Neural cell (in vitro differentiated cells): ENCODE data around the gene GPC5. TPM values are rescaled to one million over a fixed set of nuclear protein-coding genes. Genes with fewer than 3 reads are reported as not detected.

Source experiments
- H2AFZ ChIP-seq: fragments of 200-600, 300-800 bp; sonication (generic), shearing (Covaris generic); 2 replicates; pipeline ENCODE4 v1.6.0; 2014; ENCODE audit warnings: low read depth, mild to moderate bottlenecking, antibody characterized with exemption, low read length, moderate library complexity
- H3F3A ChIP-seq: fragments of 200-600 bp; shearing (Covaris generic); 2 replicates; pipeline ENCODE4 v1.6.1; 2016; ENCODE audit warnings: mild to moderate bottlenecking, moderate library complexity, mixed read lengths, antibody characterized with exemption, low read length; ENCODE audit not compliant: insufficient read depth, poor library complexity, severe bottlenecking
- H3K27ac ChIP-seq: fragments of 200-600, 300-800 bp; sonication (generic), shearing (Covaris generic); 2 replicates; pipeline ENCODE4 v1.5.1; 2014; ENCODE audit warnings: mild to moderate bottlenecking, low read length, moderate library complexity
- H3K27me3 ChIP-seq: fragments of 300-800, 200-600 bp; sonication (generic), shearing (Covaris generic); 2 replicates; pipeline ENCODE4 v1.6.0; 2014; ENCODE audit warnings: mild to moderate bottlenecking, low read depth, low read length, moderate library complexity; ENCODE audit not compliant: insufficient read depth
- H3K36me3 ChIP-seq: fragments of 300-800, 200-600 bp; sonication (generic), shearing (Covaris generic); 2 replicates; pipeline ENCODE4 v1.5.1; 2014; ENCODE audit warnings: mild to moderate bottlenecking, antibody characterized with exemption, low read length, moderate library complexity; ENCODE audit not compliant: insufficient read depth
- H3K4me2 ChIP-seq: fragments of 300-800, 200-600 bp; sonication (generic), shearing (Covaris generic); 2 replicates; pipeline ENCODE4 v1.6.0; 2014; ENCODE audit warnings: mild to moderate bottlenecking, low read length
- H3K4me3 ChIP-seq: fragments of 300-800, 200-600 bp; sonication (generic), shearing (Covaris generic); 2 replicates; pipeline ENCODE4 v1.5.1; 2014; ENCODE audit warnings: mild to moderate bottlenecking, low read length, moderate library complexity
- H3K79me2 ChIP-seq: fragments of 200-600 bp; shearing (Covaris generic); replicated peaks from 2 replicates; pipeline ENCODE4 v1.6.0; 2014; ENCODE audit warnings: mild to moderate bottlenecking, low read length, moderate library complexity; ENCODE audit not compliant: insufficient read depth
- H3K9ac ChIP-seq: fragments of 300-800, 200-600 bp; sonication (generic), shearing (Covaris generic); 2 replicates; pipeline ENCODE4 v1.6.1; 2016; ENCODE audit warnings: mild to moderate bottlenecking, low read length, mixed read lengths
- H3K9me2 ChIP-seq: fragments of 200-600 bp; shearing (Covaris generic); 2 replicates; pipeline ENCODE4 v1.6.1; 2016; ENCODE audit warnings: mild to moderate bottlenecking, low read length, mixed read lengths; ENCODE audit not compliant: insufficient read depth
- H3K9me3 ChIP-seq: fragments of 200-600, 300-800 bp; sonication (generic), shearing (Covaris generic); 2 replicates; pipeline ENCODE4 v1.6.1; 2016; ENCODE audit warnings: mild to moderate bottlenecking, mixed run types, low read length, moderate library complexity, mixed read lengths
- H4K20me1 ChIP-seq: fragments of 200-600 bp; shearing (Covaris generic); 2 replicates; pipeline ENCODE4 v1.6.1; 2016; ENCODE audit warnings: mild to moderate bottlenecking, mixed run types; ENCODE audit not compliant: insufficient read depth
- EP300 ChIP-seq: fragments of 450-650 bp; conservative IDR thresholded peaks from 2 replicates; pipeline ENCODE4 v1.6.1; 2014; ENCODE audit warnings: antibody characterized with exemption, mild to moderate bottlenecking, moderate library complexity; ENCODE audit not compliant: poor library complexity, severe bottlenecking
- EZH2 ChIP-seq: fragments of 200-600, 300-800 bp; shearing (Covaris generic), sonication (generic); IDR thresholded peaks from 2 replicates; pipeline ENCODE4 v1.6.1; 2014; ENCODE audit warnings: antibody characterized with exemption, low read length, borderline replicate concordance, mild to moderate bottlenecking; ENCODE audit not compliant: insufficient read depth, poor library complexity, severe bottlenecking
- MXI1 ChIP-seq: fragments of 450-650 bp; conservative IDR thresholded peaks from 2 replicates; pipeline ENCODE4 v1.6.1; 2014; ENCODE audit warnings: antibody characterized with exemption, mild to moderate bottlenecking; ENCODE audit not compliant: poor library complexity, severe bottlenecking
- POLR2AphosphoS5 ChIP-seq: IDR thresholded peaks from 2 replicates; pipeline ENCODE4 v1.6.1; 2012
- RAD21 ChIP-seq: fragments of 450-650 bp; conservative IDR thresholded peaks from 2 replicates; pipeline ENCODE4 v1.6.1; 2014; ENCODE audit warnings: antibody characterized with exemption, mild to moderate bottlenecking, moderate library complexity
- SMC3 ChIP-seq: fragments of 450-650 bp; conservative IDR thresholded peaks from 2 replicates; pipeline ENCODE4 v1.6.1; 2014; ENCODE audit warnings: antibody characterized with exemption, mild to moderate bottlenecking, moderate library complexity; ENCODE audit not compliant: poor library complexity
- TAF1 ChIP-seq: IDR thresholded peaks from 2 replicates; pipeline ENCODE4 v1.6.1; 2012; ENCODE audit warnings: low read depth
- polyA plus RNA-seq: library from polyadenylated mRNA; depleted of rRNA; stranded (reverse); fragments of >200 nt; gene quantifications from 2 replicates; pipeline ENCODE4 v1.2.3, GENCODE V29; 2014
- TF ChIP-seq, protein P1 (sequence below): IDR thresholded peaks from 2 replicates; pipeline ENCODE4 v1.6.1; 2012; ENCODE audit warnings: borderline replicate concordance
- TF ChIP-seq, protein P2 (sequence below): fragments of 450-650 bp; IDR thresholded peaks from 2 replicates; pipeline ENCODE4 v1.5.1; 2014; ENCODE audit warnings: antibody characterized with exemption, mild to moderate bottlenecking, moderate library complexity; ENCODE audit not compliant: poor library complexity, severe bottlenecking

GPC5 gene
- polyA plus RNA-seq, 1 donor from 2014 or later, result 5.0 TPM

- no peak overlapping the region for H2AFZ ChIP-seq
- no peaks in the 10 kb centered on the region for H4K20me1 ChIP-seq
- peak overlapping the region; percentile 61 for H3K27ac ChIP-seq
- TF ChIP-seq RAD21 (no peak), EZH2 (no peak), POLR2AphosphoS5 (no peak), EP300 (no peak), TAF1 (no peak), SMC3 (no peak), MXI1 (no peak)
- TF ChIP-seq, protein P1, sequence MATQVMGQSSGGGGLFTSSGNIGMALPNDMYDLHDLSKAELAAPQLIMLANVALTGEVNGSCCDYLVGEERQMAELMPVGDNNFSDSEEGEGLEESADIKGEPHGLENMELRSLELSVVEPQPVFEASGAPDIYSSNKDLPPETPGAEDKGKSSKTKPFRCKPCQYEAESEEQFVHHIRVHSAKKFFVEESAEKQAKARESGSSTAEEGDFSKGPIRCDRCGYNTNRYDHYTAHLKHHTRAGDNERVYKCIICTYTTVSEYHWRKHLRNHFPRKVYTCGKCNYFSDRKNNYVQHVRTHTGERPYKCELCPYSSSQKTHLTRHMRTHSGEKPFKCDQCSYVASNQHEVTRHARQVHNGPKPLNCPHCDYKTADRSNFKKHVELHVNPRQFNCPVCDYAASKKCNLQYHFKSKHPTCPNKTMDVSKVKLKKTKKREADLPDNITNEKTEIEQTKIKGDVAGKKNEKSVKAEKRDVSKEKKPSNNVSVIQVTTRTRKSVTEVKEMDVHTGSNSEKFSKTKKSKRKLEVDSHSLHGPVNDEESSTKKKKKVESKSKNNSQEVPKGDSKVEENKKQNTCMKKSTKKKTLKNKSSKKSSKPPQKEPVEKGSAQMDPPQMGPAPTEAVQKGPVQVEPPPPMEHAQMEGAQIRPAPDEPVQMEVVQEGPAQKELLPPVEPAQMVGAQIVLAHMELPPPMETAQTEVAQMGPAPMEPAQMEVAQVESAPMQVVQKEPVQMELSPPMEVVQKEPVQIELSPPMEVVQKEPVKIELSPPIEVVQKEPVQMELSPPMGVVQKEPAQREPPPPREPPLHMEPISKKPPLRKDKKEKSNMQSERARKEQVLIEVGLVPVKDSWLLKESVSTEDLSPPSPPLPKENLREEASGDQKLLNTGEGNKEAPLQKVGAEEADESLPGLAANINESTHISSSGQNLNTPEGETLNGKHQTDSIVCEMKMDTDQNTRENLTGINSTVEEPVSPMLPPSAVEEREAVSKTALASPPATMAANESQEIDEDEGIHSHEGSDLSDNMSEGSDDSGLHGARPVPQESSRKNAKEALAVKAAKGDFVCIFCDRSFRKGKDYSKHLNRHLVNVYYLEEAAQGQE, result no peak
- TF ChIP-seq, protein P2, sequence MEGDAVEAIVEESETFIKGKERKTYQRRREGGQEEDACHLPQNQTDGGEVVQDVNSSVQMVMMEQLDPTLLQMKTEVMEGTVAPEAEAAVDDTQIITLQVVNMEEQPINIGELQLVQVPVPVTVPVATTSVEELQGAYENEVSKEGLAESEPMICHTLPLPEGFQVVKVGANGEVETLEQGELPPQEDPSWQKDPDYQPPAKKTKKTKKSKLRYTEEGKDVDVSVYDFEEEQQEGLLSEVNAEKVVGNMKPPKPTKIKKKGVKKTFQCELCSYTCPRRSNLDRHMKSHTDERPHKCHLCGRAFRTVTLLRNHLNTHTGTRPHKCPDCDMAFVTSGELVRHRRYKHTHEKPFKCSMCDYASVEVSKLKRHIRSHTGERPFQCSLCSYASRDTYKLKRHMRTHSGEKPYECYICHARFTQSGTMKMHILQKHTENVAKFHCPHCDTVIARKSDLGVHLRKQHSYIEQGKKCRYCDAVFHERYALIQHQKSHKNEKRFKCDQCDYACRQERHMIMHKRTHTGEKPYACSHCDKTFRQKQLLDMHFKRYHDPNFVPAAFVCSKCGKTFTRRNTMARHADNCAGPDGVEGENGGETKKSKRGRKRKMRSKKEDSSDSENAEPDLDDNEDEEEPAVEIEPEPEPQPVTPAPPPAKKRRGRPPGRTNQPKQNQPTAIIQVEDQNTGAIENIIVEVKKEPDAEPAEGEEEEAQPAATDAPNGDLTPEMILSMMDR, result no peak
- no peaks in the 10 kb centered on the region for H3F3A ChIP-seq
- H3K4me2 ChIP-seq, result peak overlapping the region; percentile 8
- no peaks in the 10 kb centered on the region for H3K9me3 ChIP-seq
- H3K9me2 ChIP-seq, result no peaks in the 10 kb centered on the region
- no peaks in the 10 kb centered on the region for H3K36me3 ChIP-seq
- H3K79me2 ChIP-seq, result no peaks in the 10 kb centered on the region
- H3K27me3 ChIP-seq, result no peaks in the 10 kb centered on the region
- H3K9ac ChIP-seq, result peak overlapping the region; percentile 18
- peak overlapping the region; percentile 42 for H3K4me3 ChIP-seq
These were observed 72.3 kb downstream of the GPC5 start for GRCh38 chr13:91470681-91471080.

GRCh38 chr13:91482427-91482826 lies 84.0 kb downstream of the GPC5 start:
- Histone ChIP-seq H4K20me1 (no peaks in the 10 kb centered on the region), H3K27me3 (no peaks in the 10 kb centered on the region), H2AFZ (no peak overlapping the region), H3K36me3 (no peaks in the 10 kb centered on the region), H3K9me3 (no peaks in the 10 kb centered on the region), H3K79me2 (no peaks in the 10 kb centered on the region), H3K4me3 (no peak overlapping the region), H3K27ac (peak overlapping the region; percentile 5), H3F3A (no peaks in the 10 kb centered on the region), H3K9me2 (no peaks in the 10 kb centered on the region), H3K9ac (no peak overlapping the region), H3K4me2 (no peak overlapping the region)
- no peak for TF ChIP-seq TAF1
- no peak for TF ChIP-seq MXI1
- no peak for TF ChIP-seq SMC3
- peak; percentile 55 for TF ChIP-seq EP300
- TF ChIP-seq, protein P2, result no peak
- TF ChIP-seq, protein P1, result no peak
- peak; percentile 60 for TF ChIP-seq POLR2AphosphoS5
- no peak for TF ChIP-seq EZH2
- TF ChIP-seq RAD21, result no peak
